Stimulated activated CD8-positive, alpha-beta memory T cell treated with anti-CD3 and anti-CD28 coated beads, Interleukin-12 subunit alpha, Interleukin-12 subunit beta, amount 100 ng/mL, for 4 hours (primary cell): ENCODE results near the gene ACAD10.

Experiments used
- DNase-seq: peaks from one replicate; pipeline ENCODE4 v3.0.0-alpha.2; 2020; ENCODE audit warnings: low read depth

Gene ACAD10

DNA sequence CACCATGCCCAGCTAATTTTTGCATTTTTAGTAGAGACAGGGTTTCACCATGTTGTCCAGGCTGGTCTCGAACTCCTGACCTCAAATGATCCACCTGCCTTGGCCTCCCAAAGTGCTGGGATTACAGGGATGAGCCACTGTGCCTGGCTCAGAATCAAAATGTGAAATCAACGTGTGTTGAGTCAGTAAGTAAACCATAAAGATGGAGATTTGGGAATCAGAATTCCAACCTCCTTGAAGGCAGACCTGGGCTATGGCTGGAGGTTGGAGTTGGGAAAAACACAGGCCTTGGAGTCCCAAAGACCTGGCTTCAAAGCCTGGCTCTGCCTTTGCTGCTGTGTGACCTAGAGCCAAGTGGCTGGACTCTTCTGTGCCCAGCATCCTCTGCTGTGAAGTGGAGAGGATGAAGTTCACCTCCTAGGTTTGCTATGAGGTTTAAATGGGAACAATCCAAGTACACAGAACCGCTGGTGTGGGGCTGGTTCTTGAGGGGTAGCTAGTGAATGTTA, 91.0 kb downstream of the ACAD10 start:
- no peak for DNase-seq

DNA sequence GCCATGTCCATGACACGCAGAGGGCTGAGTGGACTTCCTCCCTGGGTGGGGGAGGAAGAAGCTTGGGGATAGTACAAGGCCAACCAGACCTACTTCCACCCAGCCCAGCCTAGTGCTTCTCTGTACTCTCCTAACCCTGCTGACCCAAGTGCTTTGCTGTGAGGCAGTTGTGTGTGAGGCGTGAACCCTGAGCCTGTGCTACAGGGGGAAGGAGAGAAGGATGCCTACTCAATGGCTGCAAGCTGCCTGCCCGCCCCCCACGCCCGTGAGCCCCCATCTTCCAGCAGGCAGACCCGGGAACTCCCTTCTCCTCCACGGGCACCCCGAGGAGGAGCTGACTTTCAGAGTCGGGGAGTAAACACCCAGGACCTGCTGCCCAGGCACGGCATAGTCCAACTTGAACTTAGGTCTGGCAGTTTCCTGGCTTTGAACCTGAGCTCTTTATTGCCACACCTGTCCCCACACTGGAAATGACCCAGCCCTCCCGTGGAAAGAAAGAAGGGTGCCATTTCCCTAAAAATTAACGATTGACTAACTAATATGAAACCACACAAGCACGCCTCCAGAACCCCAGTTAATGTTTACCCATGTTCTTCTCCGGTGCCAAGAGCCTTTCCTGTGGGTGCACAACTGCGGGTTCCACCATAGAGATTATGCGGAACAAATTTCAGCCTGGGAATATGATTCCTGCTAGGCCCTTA, 91.6 kb downstream of the ACAD10 start:
- no peak for DNase-seq

- DNase-seq: no peak
Observed at GRCh38 chr12:111780166-111780565, 94.3 kb downstream of the ACAD10 start.

GRCh38 chr12:111780615-111781014, 94.8 kb downstream of the ACAD10 start:
- DNase-seq: no peak

DNA sequence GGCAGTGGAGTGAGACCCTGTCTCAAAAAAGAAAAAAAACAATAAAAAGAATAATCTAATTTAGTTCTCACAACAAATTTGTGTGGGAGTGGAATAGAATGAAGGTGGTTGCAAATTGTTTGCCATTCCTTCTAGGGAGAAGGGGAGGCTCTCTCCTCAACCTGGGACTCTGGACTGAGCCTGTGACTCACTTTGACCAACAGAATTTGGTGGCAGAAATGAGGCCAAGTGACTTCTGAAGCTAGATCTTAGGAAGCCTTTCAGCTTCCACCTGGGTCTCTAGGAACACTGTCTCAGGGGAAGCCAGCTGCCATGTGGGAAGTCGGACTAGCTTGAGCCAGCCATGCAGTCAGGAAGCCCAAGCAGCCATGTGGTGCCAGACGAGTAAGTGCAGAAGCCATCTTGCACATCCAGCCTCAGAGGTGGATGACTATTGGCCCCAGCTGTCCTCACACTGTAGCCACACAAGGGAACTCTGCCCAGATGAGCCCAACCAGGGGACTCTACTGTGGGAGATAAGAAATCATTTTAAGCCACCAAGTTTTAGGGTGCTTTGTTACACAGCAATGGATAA, 95.3 kb downstream of the ACAD10 start:
- no peak for DNase-seq

DNA sequence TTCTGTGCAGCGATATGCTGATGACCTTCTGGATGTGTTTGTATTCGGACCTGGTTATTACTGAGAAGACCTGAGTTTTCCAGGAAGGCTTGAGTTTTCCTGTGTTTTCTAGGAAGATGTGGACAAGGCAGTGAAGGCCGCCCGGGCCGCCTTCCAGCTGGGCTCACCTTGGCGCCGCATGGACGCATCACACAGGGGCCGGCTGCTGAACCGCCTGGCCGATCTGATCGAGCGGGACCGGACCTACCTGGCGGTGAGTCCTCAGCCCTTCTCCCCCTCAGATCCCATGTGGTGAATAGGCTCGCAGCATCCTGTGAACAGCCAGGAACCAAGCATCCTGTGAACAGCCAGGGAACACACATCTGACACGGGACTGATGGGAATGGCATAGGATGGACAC, 97.2 kb downstream of the ACAD10 start:
- DNase-seq: no peak

- DNase-seq: no peak
Observed at GRCh38 chr12:111784953-111785352, 99.1 kb downstream of the ACAD10 start.

DNA sequence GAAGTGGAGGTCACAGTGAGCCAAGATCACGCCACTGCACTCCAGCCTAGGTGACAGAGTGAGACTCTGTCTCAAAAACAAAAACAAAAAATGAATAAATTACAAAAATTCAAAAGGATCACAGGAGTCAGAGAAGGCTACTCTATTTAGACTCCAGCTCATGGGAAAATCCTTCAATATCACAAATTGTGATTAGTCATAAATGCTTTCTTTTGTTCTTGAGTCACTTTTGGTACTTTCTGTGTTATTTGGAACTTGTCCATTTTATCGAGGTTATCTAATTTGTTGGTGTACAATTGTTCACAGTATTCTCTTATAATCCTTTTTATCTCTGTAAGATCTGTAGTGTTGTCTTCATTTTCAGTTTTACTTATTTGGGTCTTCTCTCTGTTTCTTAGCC, 99.8 kb downstream of the ACAD10 start:
- DNase-seq: no peak

GRCh38 chr12:111788178-111788654, 102.4 kb downstream of the ACAD10 start:
- no peak for DNase-seq

DNA sequence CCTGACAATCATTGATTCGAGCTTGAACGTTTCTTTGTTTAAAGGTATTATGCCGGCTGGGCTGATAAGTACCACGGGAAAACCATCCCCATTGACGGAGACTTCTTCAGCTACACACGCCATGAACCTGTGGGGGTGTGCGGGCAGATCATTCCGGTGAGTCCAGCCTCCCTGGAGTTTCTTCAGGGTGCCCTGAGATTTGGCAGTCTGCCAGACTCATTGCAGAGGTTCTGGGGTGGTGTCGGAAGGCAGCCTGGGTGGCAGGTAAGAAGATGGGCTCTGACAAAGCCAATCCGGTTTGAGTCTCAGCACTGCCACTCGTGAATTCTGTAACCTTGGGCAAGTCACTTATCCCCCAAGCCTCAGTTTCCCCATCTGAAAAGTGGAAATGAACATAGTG, 103.9 kb downstream of the ACAD10 start:
- DNase-seq: no peak

GRCh38 chr12:111791507-111791906, 105.7 kb downstream of the ACAD10 start:
- no peak for DNase-seq

- DNase-seq: no peak
Observed at GRCh38 chr12:111792155-111792855, 106.5 kb downstream of the ACAD10 start.

GRCh38 chr12:111792856-111793235, 107.0 kb downstream of the ACAD10 start:
- no peak for DNase-seq

DNA sequence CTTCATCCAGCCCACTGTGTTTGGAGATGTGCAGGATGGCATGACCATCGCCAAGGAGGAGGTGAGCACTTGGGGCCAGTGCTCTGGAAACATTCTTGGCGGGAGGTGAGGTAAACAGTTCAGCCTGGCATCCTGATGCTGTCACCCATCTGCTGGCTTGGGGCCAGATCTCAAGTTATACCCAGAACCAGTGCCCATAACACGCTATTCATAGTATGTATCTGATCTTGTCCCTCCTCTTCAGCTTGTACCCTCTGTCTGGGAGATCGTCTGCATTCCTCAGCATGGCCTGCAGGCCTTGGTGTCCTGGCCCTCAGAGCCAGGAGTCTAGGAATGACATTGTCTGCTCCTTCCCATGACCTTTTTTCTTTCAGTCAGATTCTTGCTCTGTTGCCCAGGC, 112.3 kb downstream of the ACAD10 start:
- DNase-seq: no peak

- DNase-seq: no peak
Observed at GRCh38 chr12:111799758-111800157, 113.9 kb downstream of the ACAD10 start.

GRCh38 chr12:111803038-111803626, 117.3 kb downstream of the ACAD10 start:
- DNase-seq: no peak

GRCh38 chr12:111803851-111804250, 118.0 kb downstream of the ACAD10 start:
- no peak for DNase-seq

GRCh38 chr12:111806304-111806703, 120.5 kb downstream of the ACAD10 start:
- DNase-seq: no peak
